ENCODE data around the gene TMEM130.

- no peak for TF ChIP-seq CTCF (IDR thresholded peaks at IDR 0.05)
- TF ChIP-seq POLR2A (IDR thresholded peaks at IDR 0.05) = no peak
- TF ChIP-seq EP300 (IDR thresholded peaks at IDR 0.05) = no peak
These were observed 37.8 kb upstream of the TMEM130 start for GRCh38 chr7:98907570-98907969.
